Glutamatergic neuron (in vitro differentiated cells): ENCODE measurements around the gene TIMM10B. TPM values are rescaled to one million over a fixed set of nuclear protein-coding genes. Genes with fewer than 3 reads are reported as not detected.

Experiments used
- DNase-seq: peaks from one replicate; pipeline ENCODE4 v3.0.0; 2022
- H3K27ac Mint-ChIP-seq: one replicate; pipeline ENCODE4 v1.8.0; 2020; ENCODE audit warnings: mild to moderate bottlenecking, mixed read lengths, inconsistent platforms; ENCODE audit not compliant: unreplicated experiment
- H3K27me3 Mint-ChIP-seq: one replicate; pipeline ENCODE4 v1.8.0; 2020; ENCODE audit warnings: mild to moderate bottlenecking, moderate library complexity, mixed read lengths, inconsistent platforms; ENCODE audit not compliant: unreplicated experiment
- H3K36me3 Mint-ChIP-seq: one replicate; pipeline ENCODE4 v1.8.0; 2020; ENCODE audit warnings: mild to moderate bottlenecking, mixed read lengths, inconsistent platforms; ENCODE audit not compliant: unreplicated experiment
- H3K4me1 Mint-ChIP-seq: one replicate; pipeline ENCODE4 v1.8.0; 2020; ENCODE audit warnings: mild to moderate bottlenecking, low read depth, mixed read lengths, inconsistent platforms; ENCODE audit not compliant: unreplicated experiment
- H3K4me3 Mint-ChIP-seq: one replicate; pipeline ENCODE4 v1.8.0; 2020; ENCODE audit warnings: mild to moderate bottlenecking, mixed read lengths, inconsistent platforms; ENCODE audit not compliant: unreplicated experiment
- H3K9me3 Mint-ChIP-seq: one replicate; pipeline ENCODE4 v1.8.0; 2020; ENCODE audit warnings: mild to moderate bottlenecking, moderate library complexity, mixed read lengths, inconsistent platforms; ENCODE audit not compliant: unreplicated experiment
- CTCF ChIP-seq: fragments of 200-600 bp; sonication (generic); IDR thresholded peaks from one replicate; pipeline ENCODE4 v1.5.0; 2021; ENCODE audit not compliant: partially characterized antibody, unreplicated experiment
- total RNA-seq: library from RNA; stranded (reverse); fragmentation: NEBNext Ultra II Directional; extraction: Animal tissue kit (Norgen Biotek cat#: 25700); gene quantifications from one replicate; pipeline ENCODE4 v1.2.1, GENCODE V29; 2021; ENCODE audit not compliant: unreplicated experiment

The TIMM10B gene
- total RNA-seq, 1 donor from 2014 or later, result 35.9 TPM

GRCh38 chr11:6483015-6483414 is 1.7 kb downstream of the TIMM10B start:
- no peak for TF ChIP-seq CTCF

GRCh38 chr11:6485661-6486060 is 4.4 kb downstream of the TIMM10B start:
- peaks cover 5% of the 10 kb centered on the region for H3K27me3 Mint-ChIP-seq
- TF ChIP-seq CTCF, result no peak
- no peak overlapping the region for H3K27ac Mint-ChIP-seq
- H3K9me3 Mint-ChIP-seq, result peaks cover 4% of the 10 kb centered on the region
- no peak overlapping the region for H3K4me3 Mint-ChIP-seq
- H3K4me1 Mint-ChIP-seq, result peaks cover under 1% of the 10 kb centered on the region
- DNase-seq, result no peak
- H3K36me3 Mint-ChIP-seq, result no peaks in the 10 kb centered on the region

More at GRCh38 chr11:6483015-6483414, 1.7 kb downstream of the TIMM10B start:
- H3K4me3 Mint-ChIP-seq, result peak overlapping the region; percentile 96
- peaks cover 6% of the 10 kb centered on the region for H3K9me3 Mint-ChIP-seq
- peak overlapping the region; percentile 9 for H3K27ac Mint-ChIP-seq
- H3K27me3 Mint-ChIP-seq, result peaks cover 7% of the 10 kb centered on the region
- DNase-seq, result no peak
- H3K4me1 Mint-ChIP-seq, result peaks cover 4% of the 10 kb centered on the region
- H3K36me3 Mint-ChIP-seq, result no peaks in the 10 kb centered on the region

- no peak overlapping the region for H3K27ac Mint-ChIP-seq
- TF ChIP-seq CTCF, result no peak
- no peak for DNase-seq
- peaks cover 4% of the 10 kb centered on the region for H3K9me3 Mint-ChIP-seq
- H3K4me1 Mint-ChIP-seq, result no peaks in the 10 kb centered on the region
- no peaks in the 10 kb centered on the region for H3K36me3 Mint-ChIP-seq
- H3K27me3 Mint-ChIP-seq, result peaks cover 5% of the 10 kb centered on the region
- H3K4me3 Mint-ChIP-seq, result no peak overlapping the region
These were observed 5.0 kb downstream of the TIMM10B start for GRCh38 chr11:6486256-6486655.

- Mint-ChIP-seq H3K4me3 (no peak overlapping the region), H3K27me3 (peaks cover 5% of the 10 kb centered on the region), H3K36me3 (no peaks in the 10 kb centered on the region), H3K4me1 (no peaks in the 10 kb centered on the region), H3K27ac (no peak overlapping the region), H3K9me3 (peaks cover 3% of the 10 kb centered on the region)
- no peak for DNase-seq
- no peak for TF ChIP-seq CTCF
These were observed 5.6 kb downstream of the TIMM10B start for GRCh38 chr11:6486938-6487337.

GRCh38 chr11:6488342-6488741 is 7.0 kb downstream of the TIMM10B start:
- DNase-seq, result no peak
- TF ChIP-seq CTCF, result no peak
- H3K4me3 Mint-ChIP-seq, result no peak overlapping the region
- H3K4me1 Mint-ChIP-seq, result no peaks in the 10 kb centered on the region
- H3K27me3 Mint-ChIP-seq, result peaks cover 2% of the 10 kb centered on the region
- H3K36me3 Mint-ChIP-seq, result no peaks in the 10 kb centered on the region
- peaks cover 2% of the 10 kb centered on the region for H3K9me3 Mint-ChIP-seq
- H3K27ac Mint-ChIP-seq, result no peak overlapping the region
